HG02642 (cell line): ENCODE results near the gene DXO.
"Not testable (repeated sequence)": the region's sequence is repeated elsewhere in the genome, so short reads cannot be mapped to it uniquely, and the experiment has no call there.

Experiments used
- ATAC-seq: cut with Tn5 transposase; IDR thresholded peaks from one replicate; pipeline ENCODE4 v1.9.1; 2021; ENCODE audit warnings: mild to moderate bottlenecking; ENCODE audit not compliant: unreplicated experiment, poor library complexity

Gene DXO

DNA sequence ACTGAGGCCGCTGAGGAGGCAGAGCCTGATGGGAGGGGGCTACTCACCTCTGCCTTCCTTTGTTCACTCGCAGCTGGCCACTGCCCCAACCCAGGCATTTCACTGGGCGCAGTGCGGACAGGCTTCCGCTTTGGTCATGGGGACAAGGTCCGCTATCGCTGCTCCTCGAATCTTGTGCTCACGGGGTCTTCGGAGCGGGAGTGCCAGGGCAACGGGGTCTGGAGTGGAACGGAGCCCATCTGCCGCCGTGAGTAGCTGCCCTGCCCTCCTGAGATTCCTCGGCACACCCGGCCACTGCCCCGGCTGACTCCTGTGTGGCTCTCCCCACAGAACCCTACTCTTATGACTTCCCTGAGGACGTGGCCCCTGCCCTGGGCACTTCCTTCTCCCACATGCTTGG, 38.4 kb downstream of the DXO start:
- ATAC-seq, result no peak

DNA sequence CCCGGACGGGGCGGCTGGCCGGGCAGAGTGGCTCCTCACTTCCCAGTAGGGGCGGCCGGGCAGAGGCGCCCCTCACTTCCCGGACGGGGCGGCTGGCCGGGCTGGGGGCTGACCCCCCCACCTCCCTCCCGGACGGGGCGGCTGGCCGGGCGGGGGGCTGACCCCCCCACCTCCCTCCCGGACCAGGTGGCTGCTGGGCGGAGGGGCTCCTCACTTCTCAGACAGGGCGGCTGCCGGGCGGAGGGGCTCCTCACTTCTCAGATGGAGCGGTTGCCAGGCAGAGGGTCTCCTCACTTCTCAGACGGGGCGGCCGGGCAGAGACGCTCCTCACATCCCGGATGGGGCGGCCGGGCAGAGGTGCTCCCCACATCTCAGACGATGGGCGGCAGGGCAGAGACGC, 39.8 kb downstream of the DXO start:
- not testable (repeated sequence) for ATAC-seq

DNA sequence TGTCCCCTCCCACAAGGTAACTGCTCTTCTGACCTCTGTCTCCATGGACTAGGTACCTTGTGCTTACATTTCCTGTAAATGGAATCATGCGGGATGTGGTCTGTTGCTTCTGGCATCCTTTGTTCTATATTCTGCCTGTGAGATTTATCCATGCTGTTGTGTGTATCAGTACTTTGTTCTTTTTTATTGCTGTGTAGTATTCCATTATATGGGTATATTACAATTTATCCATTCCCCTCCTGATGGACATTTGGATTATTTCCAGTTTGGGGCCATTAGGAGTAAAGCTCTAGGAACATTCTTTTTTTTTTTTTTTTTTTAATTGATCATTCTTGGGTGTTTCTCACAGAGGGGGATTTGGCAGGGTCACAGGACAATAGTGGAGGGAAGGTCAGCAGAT, 41.0 kb downstream of the DXO start:
- ATAC-seq, result no peak

DNA sequence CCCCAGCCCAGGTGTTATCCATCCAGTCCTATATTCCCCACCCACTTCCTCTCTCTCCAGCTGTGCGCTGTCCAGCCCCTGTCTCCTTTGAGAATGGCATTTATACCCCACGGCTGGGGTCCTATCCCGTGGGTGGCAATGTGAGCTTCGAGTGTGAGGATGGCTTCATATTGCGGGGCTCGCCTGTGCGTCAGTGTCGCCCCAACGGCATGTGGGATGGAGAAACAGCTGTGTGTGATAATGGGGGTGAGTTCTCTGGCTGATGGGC, 43.3 kb downstream of the DXO start:
- ATAC-seq, result no peak

DNA sequence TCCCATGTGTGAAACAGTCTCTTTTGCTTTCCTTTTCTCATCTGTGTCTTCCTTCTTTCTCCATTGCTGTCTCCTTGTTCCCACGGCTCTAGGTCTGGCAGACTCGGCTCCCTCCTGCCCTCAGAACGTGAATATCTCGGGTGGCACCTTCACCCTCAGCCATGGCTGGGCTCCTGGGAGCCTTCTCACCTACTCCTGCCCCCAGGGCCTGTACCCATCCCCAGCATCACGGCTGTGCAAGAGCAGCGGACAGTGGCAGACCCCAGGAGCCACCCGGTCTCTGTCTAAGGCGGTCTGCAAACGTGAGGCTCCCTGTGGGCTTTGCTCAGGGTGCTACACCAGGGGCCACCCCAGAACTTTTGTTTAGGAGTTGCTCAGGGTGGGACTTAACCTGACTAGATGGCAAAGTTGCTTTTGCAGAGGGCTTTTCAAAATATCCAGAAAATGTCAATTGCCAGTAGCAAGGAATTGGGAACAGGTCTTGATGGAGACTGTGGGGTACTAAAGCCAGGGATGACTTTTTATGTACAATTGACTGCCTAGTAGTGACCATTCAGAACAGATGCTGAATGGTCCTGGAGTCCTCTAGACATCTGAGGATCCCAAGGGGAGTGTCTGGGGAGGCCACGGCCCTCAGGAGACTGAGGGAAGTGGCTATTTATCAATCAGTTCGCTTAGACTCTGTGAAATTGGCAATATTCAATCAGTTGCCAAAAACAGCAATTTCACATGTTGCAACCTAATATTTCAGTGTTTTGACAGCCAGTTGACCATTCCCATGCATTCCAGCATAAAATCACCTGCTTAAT, 43.9 kb downstream of the DXO start:
- ATAC-seq, result no peak

DNA sequence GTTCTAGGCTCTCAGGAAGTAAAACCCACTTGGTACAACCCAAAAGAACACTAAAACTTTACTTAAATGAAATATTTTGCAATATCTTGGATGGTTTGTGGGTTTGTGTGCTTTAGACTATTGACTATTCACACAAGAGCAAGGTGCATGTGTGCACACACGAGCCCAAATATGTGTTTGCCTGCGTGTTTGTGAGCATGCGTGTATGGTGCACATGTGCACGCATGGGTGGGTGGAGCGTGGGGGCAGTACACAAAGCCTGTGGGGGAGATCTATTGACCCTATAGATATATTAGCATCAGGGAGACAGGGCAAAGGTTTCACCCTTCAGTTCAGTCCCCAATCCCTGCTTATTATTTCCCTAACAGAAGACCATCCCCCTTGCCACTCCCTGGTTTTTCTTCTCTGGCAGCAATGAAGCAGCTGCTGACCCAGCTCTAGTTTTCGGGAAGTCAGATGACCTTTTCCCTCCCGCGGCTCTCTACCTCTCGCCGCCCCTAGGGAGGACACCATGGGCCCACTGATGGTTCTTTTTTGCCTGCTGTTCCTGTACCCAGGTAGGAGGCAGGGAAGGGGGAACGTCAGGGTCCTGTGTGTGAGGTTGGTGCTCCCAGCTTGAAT, 44.6 kb downstream of the DXO start, which contains the start of gene C2:
C2 (plus strand) TSS at position 476 of the 621 bp plus-strand sequence; CDS start at position 512, 36 bp downstream.
- no peak for ATAC-seq

DNA sequence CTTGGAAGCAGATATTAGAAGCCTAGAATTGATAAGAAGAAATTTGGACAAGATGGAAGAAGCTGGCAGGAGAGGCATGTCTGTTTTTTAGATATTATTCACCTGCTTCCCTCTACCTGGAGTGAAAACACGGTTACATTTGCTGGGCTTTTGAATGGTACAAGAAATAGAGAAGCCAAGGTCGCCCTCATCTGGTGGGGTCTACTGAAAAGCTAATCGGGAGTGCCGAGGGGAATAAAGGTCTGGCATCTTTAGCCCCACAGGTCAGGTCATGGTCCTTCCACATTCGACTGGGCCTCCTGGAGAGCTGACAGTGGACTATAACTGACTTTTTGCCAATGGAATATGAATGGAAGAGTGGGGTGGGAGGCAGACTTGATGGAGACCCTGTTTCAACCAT, 49.0 kb downstream of the DXO start:
- ATAC-seq, result no peak

DNA sequence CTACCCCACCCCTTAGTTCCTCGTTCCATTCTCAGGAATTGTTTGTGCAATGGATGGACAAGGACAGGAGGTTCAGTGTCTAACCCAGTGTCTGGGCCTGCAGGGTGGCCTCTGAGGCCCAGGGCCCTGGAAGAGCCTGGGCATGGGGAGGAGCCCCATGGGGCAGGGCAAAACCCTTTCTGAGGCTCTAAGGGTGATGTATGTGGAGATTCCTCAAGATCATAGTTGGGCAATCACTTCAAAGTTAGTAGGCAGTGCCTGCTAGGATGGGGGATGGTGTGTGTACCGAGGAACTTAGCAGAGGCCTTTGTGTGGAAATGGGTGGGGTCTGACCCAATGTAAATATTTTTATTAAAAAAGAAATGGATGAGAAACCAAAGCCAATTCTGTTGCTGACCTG, 51.1 kb downstream of the DXO start:
- ATAC-seq, result no peak
